ENCODE results near the gene ENGASE. TPM values are rescaled to one million over a fixed set of nuclear protein-coding genes. Genes with fewer than 3 reads are reported as not detected.

Gene ENGASE
- total and polyA plus RNA-seq, 2 donors (not counting 1 experiment from before 2014, with no cell fraction given) = 92.1 to 122 TPM

DNA sequence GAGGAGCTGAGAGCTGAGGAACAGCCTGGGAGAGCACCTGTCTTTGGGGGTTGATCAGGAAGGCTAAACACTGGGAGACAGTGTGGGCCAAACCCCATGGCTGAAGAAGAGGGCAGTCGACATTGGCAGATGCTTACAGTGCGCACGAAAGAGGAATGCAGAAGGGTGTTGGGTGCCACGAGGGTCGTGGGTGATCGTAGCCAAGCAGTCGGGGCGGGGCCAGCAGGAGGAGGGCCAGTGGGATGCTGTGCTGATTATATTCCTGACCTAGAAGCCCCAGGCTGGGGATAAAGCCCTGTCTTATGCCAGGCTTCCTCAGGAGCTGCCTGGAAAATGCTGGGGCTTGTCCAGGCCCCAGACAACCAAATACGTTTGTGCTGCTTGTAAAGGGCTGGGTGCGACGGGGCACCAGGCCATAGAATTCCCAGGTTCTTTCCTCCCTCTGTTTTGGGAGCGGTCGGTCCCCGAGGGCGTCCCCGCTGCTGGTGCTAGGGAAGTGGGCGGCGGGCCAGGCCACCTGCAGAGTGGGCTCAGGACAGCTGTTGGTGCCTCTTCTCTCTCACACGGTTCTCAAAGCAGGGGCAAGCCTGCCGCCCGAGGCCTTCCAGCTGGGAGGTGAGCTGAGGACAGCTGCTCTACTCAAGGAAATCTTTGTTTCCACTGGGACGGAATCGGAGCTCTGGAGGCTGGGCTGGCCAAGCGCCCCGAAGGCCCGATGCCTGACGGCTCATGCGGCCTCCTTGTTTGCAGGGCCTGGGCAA, 40.7 kb upstream of the ENGASE start:
- Histone ChIP-seq H3K36me3 (replicated peaks in 1 of 2; ENCODE audit: control extremely low read depth in 1 of 2, control insufficient read depth in 1 of 2, extremely low read depth in 1 of 2, insufficient read depth in 2 of 2, low read length in 1 of 2) (no peaks in the 10 kb centered on the region), H3K79me2 (ENCODE audit: control insufficient read depth, insufficient read depth, low read length) (no peaks in the 10 kb centered on the region), H3K27ac (ENCODE audit: low read length in 2 of 2) (no peak overlapping the region), H3K4me2 (replicated peaks; ENCODE audit: low read depth, low read length, poor library complexity, severe bottlenecking) (no peak overlapping the region), H3K9me3 (ENCODE audit: control extremely low read depth in 1 of 3, control insufficient read depth in 2 of 3, insufficient read depth in 1 of 3, low read length in 2 of 3) (no peaks in the 10 kb centered on the region), H2AFZ (ENCODE audit: insufficient read depth, low read depth, low read length, poor library complexity, severe bottlenecking) (no peak overlapping the region), H3K4me3 (ENCODE audit: control extremely low read depth in 1 of 5, extremely low read depth in 1 of 5, insufficient read depth in 1 of 5, low read depth in 2 of 5, low read length in 4 of 5) (no peak overlapping the region), H4K20me1 (ENCODE audit: control insufficient read depth, insufficient read depth, low read length, poor library complexity, severe bottlenecking) (no peaks in the 10 kb centered on the region), H3K4me1 (ENCODE audit: control insufficient read depth in 2 of 2, insufficient read depth in 2 of 2, low read length in 2 of 2) (no peaks in the 10 kb centered on the region), H3K27me3 (replicated peaks in 1 of 4; ENCODE audit: control extremely low read depth in 1 of 4, control insufficient read depth in 3 of 4, insufficient read depth in 4 of 4, low read length in 3 of 4) (peaks cover 0 to 16% (median 1%) of the 10 kb centered on the region in 4 experiments), H3K9ac (ENCODE audit: low read length) (no peak overlapping the region)
- Mint-ChIP-seq H3K27ac (no peak overlapping the region), H3K4me1 (no peaks in the 10 kb centered on the region), H3K4me3 (no peak overlapping the region), H3K27me3 (peaks cover 32% of the 10 kb centered on the region), H3K9me3 (ENCODE audit: insufficient read depth) (no peaks in the 10 kb centered on the region)
- WGBS (ENCODE audit: insufficient coverage) = 93% methylated on average over 28 of the region's 28 CpGs
- TF ChIP-seq EZH2 (IDR thresholded peaks at IDR 0.05; ENCODE audit: borderline replicate concordance, insufficient read depth, low read depth, low read length, poor library complexity, severe bottlenecking) = no peak
- TF ChIP-seq, protein P1, sequence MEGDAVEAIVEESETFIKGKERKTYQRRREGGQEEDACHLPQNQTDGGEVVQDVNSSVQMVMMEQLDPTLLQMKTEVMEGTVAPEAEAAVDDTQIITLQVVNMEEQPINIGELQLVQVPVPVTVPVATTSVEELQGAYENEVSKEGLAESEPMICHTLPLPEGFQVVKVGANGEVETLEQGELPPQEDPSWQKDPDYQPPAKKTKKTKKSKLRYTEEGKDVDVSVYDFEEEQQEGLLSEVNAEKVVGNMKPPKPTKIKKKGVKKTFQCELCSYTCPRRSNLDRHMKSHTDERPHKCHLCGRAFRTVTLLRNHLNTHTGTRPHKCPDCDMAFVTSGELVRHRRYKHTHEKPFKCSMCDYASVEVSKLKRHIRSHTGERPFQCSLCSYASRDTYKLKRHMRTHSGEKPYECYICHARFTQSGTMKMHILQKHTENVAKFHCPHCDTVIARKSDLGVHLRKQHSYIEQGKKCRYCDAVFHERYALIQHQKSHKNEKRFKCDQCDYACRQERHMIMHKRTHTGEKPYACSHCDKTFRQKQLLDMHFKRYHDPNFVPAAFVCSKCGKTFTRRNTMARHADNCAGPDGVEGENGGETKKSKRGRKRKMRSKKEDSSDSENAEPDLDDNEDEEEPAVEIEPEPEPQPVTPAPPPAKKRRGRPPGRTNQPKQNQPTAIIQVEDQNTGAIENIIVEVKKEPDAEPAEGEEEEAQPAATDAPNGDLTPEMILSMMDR (IDR thresholded peaks at IDR 0.05) = no peak
- ChIA-PET POLR2A (no interaction called here), CTCF (interaction anchor here (0.8 to 1.5 kb wide), 2 partner anchors 9 to 11 kb away, joined by 3 to 4 read pairs; no protein-coding TSS in a partner anchor)
- DNase-seq = no peak
- no peak for ATAC-seq (ENCODE audit: low read depth)
- intact Hi-C loops (cut with micrococcal nuclease) = no loop called here

DNA sequence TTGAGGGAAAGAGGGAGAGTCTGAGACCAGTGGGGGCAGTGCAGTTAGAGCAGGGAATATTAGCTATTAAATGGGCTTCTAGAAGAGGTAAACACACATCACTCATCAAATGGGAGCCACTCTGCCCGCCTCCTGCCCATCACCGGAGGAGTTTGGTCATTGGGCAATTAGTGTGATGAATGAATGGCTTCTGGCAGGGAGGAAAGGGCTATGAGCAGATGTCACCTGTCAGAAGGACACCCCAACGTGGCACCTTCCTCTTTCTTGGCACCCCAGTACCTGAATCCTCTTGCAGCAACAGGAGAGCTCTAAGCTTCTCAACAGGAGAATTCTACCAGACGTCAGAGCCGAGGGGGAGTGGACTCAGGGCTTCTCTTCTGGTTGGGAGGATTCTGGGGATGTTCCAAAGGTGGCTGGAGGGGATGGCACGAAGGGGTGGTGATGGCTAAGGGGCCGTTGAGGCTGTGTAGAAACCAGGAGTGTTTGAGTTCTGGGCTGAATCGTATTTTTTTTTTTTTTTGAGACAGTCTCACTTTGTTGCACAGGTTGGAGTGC, 39.6 kb upstream of the ENGASE start:
- ATAC-seq (ENCODE audit: low read depth) (no peak), DNase-seq (no peak)
- CTCF ChIA-PET = interaction anchor here (0.9 to 2.5 kb wide), 2 partner anchors 10 to 36 kb away, joined by 3 to 8 read pairs; no protein-coding TSS in a partner anchor
- intact Hi-C loops (cut with micrococcal nuclease) = no loop called here
- no peaks in the 10 kb centered on the region for H4K20me1 ChIP-seq (ENCODE audit: control insufficient read depth, insufficient read depth, low read length, poor library complexity, severe bottlenecking)
- TF ChIP-seq, protein P1 (IDR thresholded peaks at IDR 0.05) = no peak
- no peak for TF ChIP-seq EZH2 (IDR thresholded peaks at IDR 0.05; ENCODE audit: borderline replicate concordance, insufficient read depth, low read depth, low read length, poor library complexity, severe bottlenecking)
- POLR2A ChIA-PET = no interaction called here
- no peaks in the 10 kb centered on the region for H3K9me3 ChIP-seq (ENCODE audit: control extremely low read depth in 1 of 3, control insufficient read depth in 2 of 3, insufficient read depth in 1 of 3, low read length in 2 of 3)
- peaks cover 0 to 13% (median 0%) of the 10 kb centered on the region in 4 experiments for H3K27me3 ChIP-seq (replicated peaks in 1 of 4; ENCODE audit: control extremely low read depth in 1 of 4, control insufficient read depth in 3 of 4, insufficient read depth in 4 of 4, low read length in 3 of 4)
- H3K27ac Mint-ChIP-seq = no peak overlapping the region
- no peaks in the 10 kb centered on the region for H3K79me2 ChIP-seq (ENCODE audit: control insufficient read depth, insufficient read depth, low read length)
- no peak overlapping the region for H3K4me3 ChIP-seq (ENCODE audit: control extremely low read depth in 1 of 5, extremely low read depth in 1 of 5, insufficient read depth in 1 of 5, low read depth in 2 of 5, low read length in 4 of 5)
- H3K4me1 ChIP-seq (ENCODE audit: control insufficient read depth in 2 of 2, insufficient read depth in 2 of 2, low read length in 2 of 2) = no peaks in the 10 kb centered on the region
- H3K4me1 Mint-ChIP-seq = no peaks in the 10 kb centered on the region
- H3K4me3 Mint-ChIP-seq = no peak overlapping the region
- no peak overlapping the region for H3K9ac ChIP-seq (ENCODE audit: low read length)
- 93% methylated on average over 3 of the region's 8 CpGs for WGBS (ENCODE audit: insufficient coverage)
- H3K27ac ChIP-seq (ENCODE audit: low read length in 2 of 2) = no peak overlapping the region
- H3K36me3 ChIP-seq (replicated peaks in 1 of 2; ENCODE audit: control extremely low read depth in 1 of 2, control insufficient read depth in 1 of 2, extremely low read depth in 1 of 2, insufficient read depth in 2 of 2, low read length in 1 of 2) = no peaks in the 10 kb centered on the region
- H3K27me3 Mint-ChIP-seq = peaks cover 28% of the 10 kb centered on the region
- H2AFZ ChIP-seq (ENCODE audit: insufficient read depth, low read depth, low read length, poor library complexity, severe bottlenecking) = no peak overlapping the region
- no peak overlapping the region for H3K4me2 ChIP-seq (replicated peaks; ENCODE audit: low read depth, low read length, poor library complexity, severe bottlenecking)
- no peaks in the 10 kb centered on the region for H3K9me3 Mint-ChIP-seq (ENCODE audit: insufficient read depth)
